HG02571 (cell line): ENCODE results near the gene TSR3.

Source experiments
- ATAC-seq: cut with Tn5 transposase; IDR thresholded peaks from one replicate; pipeline ENCODE4 v1.9.1; 2021; ENCODE audit warnings: mild to moderate bottlenecking, moderate library complexity; ENCODE audit not compliant: unreplicated experiment

The TSR3 gene

GRCh38 chr16:1326946-1327618 lies 24.6 kb downstream of the TSR3 start:
- no peak for ATAC-seq

- ATAC-seq, result no peak
Measured at GRCh38 chr16:1326391-1326790, 25.3 kb downstream of the TSR3 start.

- no peak for ATAC-seq
Measured at GRCh38 chr16:1325673-1326371, 25.9 kb downstream of the TSR3 start.

- no peak for ATAC-seq
Measured at GRCh38 chr16:1325261-1325660, 26.4 kb downstream of the TSR3 start.

- ATAC-seq, result no peak
Measured at GRCh38 chr16:1324286-1324826, 27.3 kb downstream of the TSR3 start.

GRCh38 chr16:1323296-1324239 lies 28.1 kb downstream of the TSR3 start:
- ATAC-seq, result no peak

- ATAC-seq, result no peak
Measured at GRCh38 chr16:1322407-1322806, 29.3 kb downstream of the TSR3 start.

GRCh38 chr16:1320658-1321240 lies 30.9 kb downstream of the TSR3 start:
- no peak for ATAC-seq

- no peak for ATAC-seq
Measured at GRCh38 chr16:1320097-1320496, 31.6 kb downstream of the TSR3 start.

- ATAC-seq, result no peak
Measured at GRCh38 chr16:1319041-1319440, 32.6 kb downstream of the TSR3 start.

- no peak for ATAC-seq
Measured at GRCh38 chr16:1318268-1318545, 33.5 kb downstream of the TSR3 start.

- ATAC-seq, result no peak
Measured at GRCh38 chr16:1317479-1318267, 34.0 kb downstream of the TSR3 start.

GRCh38 chr16:1316033-1316405 lies 35.7 kb downstream of the TSR3 start:
- ATAC-seq, result no peak

- no peak for ATAC-seq
Measured at GRCh38 chr16:1315081-1316032, 36.3 kb downstream of the TSR3 start.

GRCh38 chr16:1314399-1315068 lies 37.1 kb downstream of the TSR3 start:
- no peak for ATAC-seq

- ATAC-seq, result no peak
Measured at GRCh38 chr16:1313721-1314369, 37.8 kb downstream of the TSR3 start.

GRCh38 chr16:1312903-1313302 lies 38.8 kb downstream of the TSR3 start:
- ATAC-seq, result no peak

- no peak for ATAC-seq
Measured at GRCh38 chr16:1312467-1312816, 39.2 kb downstream of the TSR3 start.
